Motor neuron (in vitro differentiated cells): Measurements from ENCODE around the gene CA12. TPM values are rescaled to one million over a fixed set of nuclear protein-coding genes. Genes with fewer than 3 reads are reported as not detected.
"Not testable (repeated sequence)": the region's sequence is repeated elsewhere in the genome, so short reads cannot be mapped to it uniquely, and the experiment has no call there.

Experiments used
- ATAC-seq, 8 experiments: fragments of 200-7000 bp; cut with Tn5 transposase; replicated peaks in 6 of 8; 2 replicates each; pipeline ENCODE4 v1.8.0; 2021; ENCODE audit warnings: mild to moderate bottlenecking in 8 of 8, moderate library complexity in 8 of 8
- H3K27ac ChIP-seq, 2 donors: fragments of 250-450 bp; sonication (Bioruptor Pico); 2 replicates each; pipeline ENCODE4 v1.9.0; 2021; ENCODE audit warnings: antibody characterized with exemption in 2 of 2, mild to moderate bottlenecking in 2 of 2, moderate library complexity in 1 of 2
- H3K4me1 ChIP-seq, 2 donors: fragments of 250-450 bp; sonication (Bioruptor Pico); replicated peaks in 1 of 2; 2 replicates each; pipeline ENCODE4 v1.6.1; 2021; ENCODE audit warnings: antibody characterized with exemption in 2 of 2, mild to moderate bottlenecking in 2 of 2, moderate library complexity in 1 of 2
- H3K4me3 ChIP-seq, 5 donors: fragments of 250-450 bp; sonication (Bioruptor Pico); 2 replicates each; pipeline ENCODE4 v1.9.0; 2021; ENCODE audit warnings: antibody characterized with exemption in 5 of 5, mild to moderate bottlenecking in 5 of 5, moderate library complexity in 4 of 5
- WGBS, 10 experiments: fragments of 450-650 bp; shearing (Covaris generic); methylation state at CpG; one replicate each; pipeline ENCODE4 v1.0.0; 2022; 5-methylcytosine and 5-hydroxymethylcytosine counted together
- in situ Hi-C, 9 experiments: fragments of 400-800 bp; cut with MboI; loops; one replicate each; pipeline ENCODE4 v1.15.0; 2021; ENCODE audit warnings: low sequenced_read_pairs in 9 of 9, low pct_unique_long_range_greater_than_20kb in 2 of 9; ENCODE audit not compliant: unreplicated experiment in 9 of 9
- total RNA-seq, 8 experiments: library from RNA; unstranded; fragments of 300-600 nt; gene quantifications; 2 replicates each; pipeline versions ENCODE4 v1.2.3 to v1.2.4, GENCODE V29; 2022

The CA12 gene
- 10 to 100 TPM in 1 of 8 experiments, 1 to 10 TPM in 5, under 1 TPM in 2; 0.13 to 40.3 (median 2.8) TPM for total RNA-seq

DNA sequence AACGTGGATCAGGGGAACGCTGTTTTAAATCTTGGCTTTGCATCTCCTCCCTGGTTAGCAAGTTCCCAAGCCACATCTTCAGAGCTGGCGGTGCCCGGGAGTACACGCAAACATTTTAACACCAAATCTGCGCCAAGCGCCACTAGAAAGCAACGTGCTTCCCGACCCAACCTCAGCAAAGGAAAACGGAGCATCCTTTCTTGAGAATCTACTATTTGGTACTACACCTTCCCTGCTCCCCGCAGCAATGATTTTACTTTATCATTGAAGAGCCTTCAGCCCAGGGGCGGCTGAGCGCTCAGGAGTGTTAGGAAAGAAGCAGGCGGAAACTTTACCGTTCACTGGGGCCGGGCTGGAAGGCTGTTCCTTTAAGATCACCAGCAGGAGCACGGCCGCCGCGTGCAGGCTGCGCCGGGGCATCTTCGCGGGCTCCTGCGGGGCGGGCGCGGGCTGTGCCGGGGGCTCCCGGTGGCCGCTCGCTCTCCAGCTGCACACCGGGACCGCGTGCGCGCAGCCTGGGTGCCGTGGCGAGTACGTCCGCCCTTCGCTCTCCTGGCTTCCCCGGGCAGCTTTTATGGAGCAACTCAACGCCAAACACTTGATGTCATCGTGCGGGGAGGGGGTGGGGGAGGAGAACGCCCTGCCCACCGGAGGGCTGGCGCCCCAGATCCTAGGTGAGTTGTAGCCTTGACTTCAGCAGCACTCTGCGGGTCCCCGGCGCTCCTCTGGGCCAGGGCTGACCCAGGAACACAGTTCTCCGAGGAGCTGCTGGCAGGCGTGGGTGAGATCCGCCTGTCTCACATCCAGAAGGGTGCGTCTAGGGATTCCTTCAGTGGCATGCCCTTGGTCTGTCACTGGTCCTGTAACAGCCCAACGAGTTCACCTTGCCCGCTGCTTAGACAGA, at the start of gene CA12:
TSS of gene CA12 (minus strand) at position 546 of the 904 bp plus-strand sequence. CDS start at position 420, 126 bp downstream.
- peak; percentile 70 to 89 (median 81) for ATAC-seq
- Histone ChIP-seq H3K27ac (no peak within 1 kb of the TSS), H3K4me3 (peak within 1 kb of the TSS; percentile 24 to 43 (median 39)), H3K4me1 (peaks cover 21 to 28% of the 10 kb centered on the region in 2 donors)
- in situ Hi-C loops = no loop called here
- 0 to 35% (median 13%) methylated on average over 1 to 13 of the region's 58 CpGs; no CpG with 5 or more reads in 3 of the 10 experiments for WGBS, 10 experiments

DNA sequence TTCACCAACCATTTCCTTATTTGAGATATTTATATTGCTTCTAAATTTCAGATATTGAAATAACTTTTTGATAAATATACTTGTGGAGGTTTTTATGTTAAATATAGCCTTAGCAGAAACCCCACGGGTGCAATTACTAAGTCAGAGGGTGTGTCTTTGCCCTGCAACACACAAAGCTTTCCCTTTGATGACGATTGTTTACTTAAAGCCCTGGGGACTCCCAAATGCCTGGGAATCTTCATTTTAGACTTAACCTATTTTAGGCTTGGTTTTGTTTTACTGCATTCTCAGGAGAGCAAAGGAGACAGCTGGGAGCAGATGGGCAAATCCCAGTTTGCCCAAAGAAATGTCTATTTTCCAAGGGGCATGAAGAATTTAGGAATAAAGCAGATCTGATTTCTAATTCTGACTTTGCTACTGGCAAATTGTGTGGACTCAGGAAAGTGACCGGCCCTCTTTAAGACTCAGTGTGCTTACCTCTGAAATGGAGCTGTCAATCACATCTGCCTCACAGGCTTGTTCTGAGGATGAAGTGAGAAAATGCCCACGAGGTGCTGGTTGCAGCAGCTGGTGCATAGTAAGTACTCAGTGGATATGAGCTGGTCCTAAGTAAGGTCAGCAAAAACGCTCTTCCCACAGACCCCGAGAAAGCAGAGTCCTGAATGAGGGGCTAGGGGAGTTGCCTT, 49.3 kb upstream of the CA12 start:
- Histone ChIP-seq H3K4me1 (peaks cover 0 to 7% of the 10 kb centered on the region in 2 donors), H3K4me3 (no peak overlapping the region), H3K27ac (no peak overlapping the region)
- 0 to 100% (median 59%) methylated on average over 1 to 5 of the region's 6 CpGs for WGBS, 10 experiments
- ATAC-seq = peak in 2 of 8 experiments; percentile 28 to 35
- in situ Hi-C loops = no loop called here

DNA sequence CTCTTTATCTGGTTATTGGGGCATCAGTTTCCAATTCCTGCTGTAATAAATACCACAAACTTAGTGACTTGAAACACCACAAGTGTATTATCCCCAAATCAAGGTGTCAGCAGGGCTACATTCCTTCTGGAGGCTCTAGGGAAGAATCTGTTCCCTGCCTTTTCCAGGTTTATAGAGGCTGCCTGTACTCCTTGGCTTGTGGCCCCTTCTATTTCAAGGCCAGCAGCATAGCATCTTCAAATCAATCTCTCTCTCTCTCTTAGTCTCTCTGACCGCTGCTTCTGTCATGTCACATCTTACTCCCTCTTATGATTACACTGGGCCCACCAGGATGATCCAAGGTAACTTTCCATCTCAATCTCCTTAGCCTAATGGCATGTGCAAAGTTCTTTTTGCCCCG, 44.9 kb upstream of the CA12 start:
- WGBS, 10 experiments = 10 to 100% (median 73%) methylated on average over 1 to 2 of the region's 2 CpGs; no CpG with 5 or more reads in 3 of the 10 experiments
- ATAC-seq = no peak
- Histone ChIP-seq H3K4me3 (no peak overlapping the region), H3K27ac (no peak overlapping the region), H3K4me1 (no peaks in the 10 kb centered on the region)
- in situ Hi-C loops = no loop called here

DNA sequence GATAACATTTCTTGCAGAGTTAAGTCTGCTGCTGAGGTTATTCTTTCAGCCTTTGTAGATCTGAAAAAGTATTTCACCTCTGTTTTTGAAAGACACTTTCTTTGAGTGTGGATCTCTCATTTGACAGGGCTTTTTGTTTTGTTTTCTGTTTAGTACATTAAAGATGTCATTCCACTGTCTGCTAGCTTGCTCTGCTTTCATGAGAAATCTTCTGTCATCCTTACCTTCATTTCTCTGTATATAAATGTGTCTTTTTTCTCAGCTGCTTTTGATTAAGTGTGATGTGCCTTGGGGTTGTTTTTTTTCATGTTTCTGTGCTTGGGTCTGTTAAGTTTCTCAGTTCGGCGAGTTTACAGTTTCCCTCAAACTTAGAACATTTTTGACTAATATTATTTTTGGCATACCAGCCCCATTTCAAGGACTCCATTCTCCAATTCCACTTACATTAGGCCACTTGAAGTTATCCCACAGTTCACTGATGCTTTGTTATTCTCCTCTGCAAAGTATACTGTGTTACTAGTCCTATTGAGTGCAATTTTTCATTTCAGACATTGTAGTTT, 43.9 kb upstream of the CA12 start:
- no peak overlapping the region for H3K4me3 ChIP-seq
- H3K27ac ChIP-seq = no peak overlapping the region
- 81 to 100% (median 94%) methylated on average over 1 to 2 of the region's 2 CpGs; no CpG with 5 or more reads in 3 of the 10 experiments for WGBS, 10 experiments
- no peaks in the 10 kb centered on the region for H3K4me1 ChIP-seq
- in situ Hi-C loops = no loop called here
- ATAC-seq = no peak

DNA sequence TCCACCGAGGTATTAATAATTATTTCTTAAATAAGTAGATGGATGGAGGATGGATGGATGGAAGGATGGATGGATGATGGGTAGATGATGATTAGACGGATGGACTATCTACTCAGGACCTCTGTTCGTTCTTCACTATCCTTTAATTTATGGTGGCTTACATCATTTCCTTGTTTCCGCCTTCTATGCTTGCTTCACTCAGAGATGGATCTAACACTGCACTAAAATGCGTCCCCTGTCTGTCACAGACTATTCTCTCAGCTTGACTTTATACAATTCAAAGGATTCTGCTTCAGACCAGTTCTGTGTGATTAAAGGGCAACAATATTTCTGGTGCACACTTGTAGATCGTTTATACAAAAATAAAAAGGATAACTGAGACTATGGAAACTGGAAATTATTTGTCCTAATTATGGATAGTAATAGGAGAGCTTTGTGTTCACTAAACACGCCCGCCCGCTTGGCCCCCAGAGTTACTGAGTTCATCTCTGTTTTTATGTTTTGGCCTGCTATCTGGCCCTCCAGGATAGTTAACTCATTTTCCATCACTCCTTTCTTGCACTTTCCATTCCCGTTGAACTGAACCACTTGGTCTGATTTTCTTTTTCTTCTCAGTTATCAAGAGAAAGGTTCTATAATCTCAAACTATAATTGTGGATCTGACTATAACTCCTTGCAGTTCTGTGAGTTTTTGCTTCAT, 41.4 kb upstream of the CA12 start:
- in situ Hi-C loops = loop anchor here in 1 of 9 experiments (25.0 kb wide), 1 partner anchor 261 kb away; the partner anchor contains the start of gene RPS27L
- 75 to 97% (median 84%) methylated on average over 3 to 9 of the region's 10 CpGs for WGBS, 10 experiments
- peak in 5 of 8 experiments; percentile 74 to 82 (median 77) for ATAC-seq
- Histone ChIP-seq H3K4me3 (no peak overlapping the region), H3K4me1 (no peaks in the 10 kb centered on the region), H3K27ac (no peak overlapping the region)

DNA sequence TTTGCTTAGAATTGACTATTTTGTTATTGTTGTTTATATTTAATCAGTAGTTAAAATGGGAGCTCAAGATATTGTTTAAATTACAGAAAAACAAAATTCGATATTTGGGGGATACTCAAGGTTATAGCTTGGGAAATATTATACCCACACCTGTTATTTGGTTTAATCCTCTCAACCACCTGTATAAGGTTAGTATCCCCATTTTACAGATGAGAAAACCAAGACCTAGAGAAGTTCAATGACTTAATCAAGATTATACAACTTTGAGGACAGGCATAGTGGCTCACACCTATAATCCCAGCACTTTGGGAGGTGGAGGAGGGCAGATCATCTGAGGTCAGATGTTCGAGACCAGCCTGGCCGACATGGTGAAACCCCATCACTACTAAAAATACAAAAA, 39.8 kb upstream of the CA12 start:
- Histone ChIP-seq H3K27ac (no peak overlapping the region), H3K4me3 (no peak overlapping the region), H3K4me1 (no peaks in the 10 kb centered on the region)
- no peak for ATAC-seq
- 0 to 86% (median 41%) methylated on average over 1 to 3 of the region's 3 CpGs; no CpG with 5 or more reads in 2 of the 10 experiments for WGBS, 10 experiments
- in situ Hi-C loops = loop anchor here in 1 of 9 experiments (25.0 kb wide), 1 partner anchor 259 kb away; the partner anchor contains the start of gene RPS27L

DNA sequence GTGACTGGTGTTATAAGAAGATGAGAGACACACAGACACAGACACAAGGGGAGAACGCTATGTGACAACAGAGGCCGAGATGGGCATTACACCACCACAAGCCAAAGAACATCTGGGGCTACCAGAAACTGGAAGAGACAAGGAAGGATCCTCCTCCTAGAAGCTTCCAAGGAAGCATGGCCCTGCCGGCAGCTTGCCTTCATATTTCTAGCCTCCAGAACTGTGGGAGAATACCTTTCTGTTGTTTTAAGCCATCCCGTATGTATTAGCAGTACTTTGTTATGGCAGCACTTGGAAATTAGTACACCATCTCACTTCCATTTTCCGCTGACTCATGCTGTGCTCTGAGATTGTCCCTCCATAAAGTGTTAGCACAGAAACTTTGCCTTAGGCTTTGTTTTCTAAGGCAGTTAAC, 38.7 kb upstream of the CA12 start:
- peak in 3 of 8 experiments; percentile 78 to 95 (median 92) for ATAC-seq
- 44 to 100% (median 73%) methylated on average over 1 to 5 of the region's 5 CpGs; no CpG with 5 or more reads in 4 of the 10 experiments for WGBS, 10 experiments
- H3K27ac ChIP-seq = no peak overlapping the region
- in situ Hi-C loops = loop anchor here in 1 of 9 experiments (25.0 kb wide), 1 partner anchor 258 kb away; the partner anchor contains the start of gene RPS27L
- H3K4me3 ChIP-seq = no peak overlapping the region
- H3K4me1 ChIP-seq = no peaks in the 10 kb centered on the region

DNA sequence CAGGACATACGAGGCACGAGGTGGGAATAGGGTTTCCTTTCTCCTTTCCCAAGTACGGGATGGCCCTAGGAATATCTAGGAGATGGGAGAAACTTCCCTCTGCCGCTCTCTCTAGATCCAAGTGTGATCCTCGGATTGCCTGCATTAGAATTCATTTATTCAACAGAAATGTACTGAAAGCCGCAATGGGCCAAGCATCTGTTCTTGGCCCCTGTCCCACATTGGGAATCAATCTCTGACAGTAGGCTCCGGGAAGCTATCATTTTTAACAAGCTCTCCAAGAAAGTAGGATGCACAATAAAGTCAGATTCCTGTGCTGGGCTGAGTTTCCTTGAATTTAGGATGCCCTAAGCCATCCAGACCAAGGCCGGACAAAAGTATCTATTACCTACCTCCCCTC, 37.2 kb upstream of the CA12 start:
- H3K4me1 ChIP-seq = no peaks in the 10 kb centered on the region
- ATAC-seq = no peak
- in situ Hi-C loops = loop anchor here in 1 of 9 experiments (25.0 kb wide), 1 partner anchor 257 kb away; the partner anchor contains the start of gene RPS27L
- H3K27ac ChIP-seq = no peak overlapping the region
- 70 to 100% (median 87%) methylated on average over 1 to 8 of the region's 8 CpGs; no CpG with 5 or more reads in 2 of the 10 experiments for WGBS, 10 experiments
- H3K4me3 ChIP-seq = no peak overlapping the region

DNA sequence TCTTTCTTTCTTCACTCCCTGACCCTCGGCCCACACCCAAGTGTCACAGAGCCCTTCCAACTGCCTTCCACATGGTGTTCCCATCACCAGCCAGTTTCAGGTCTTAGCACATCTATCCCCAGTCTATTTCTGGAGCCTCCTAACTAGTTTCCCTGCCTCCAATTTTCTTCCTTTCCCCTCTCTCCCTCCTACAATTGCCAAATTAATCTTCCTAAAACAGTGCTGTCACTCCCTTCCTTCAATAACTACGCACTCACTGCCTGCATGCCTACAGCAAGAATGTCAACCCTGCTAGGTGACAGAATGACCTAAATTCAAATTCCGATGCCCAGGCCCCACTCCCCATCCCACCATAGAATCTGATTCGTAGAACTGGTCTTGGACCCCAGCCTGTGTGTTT, 36.1 kb upstream of the CA12 start:
- ATAC-seq = no peak
- 57 to 100% (median 75%) methylated on average over 1 to 4 of the region's 4 CpGs; no CpG with 5 or more reads in 1 of the 10 experiments for WGBS, 10 experiments
- Histone ChIP-seq H3K27ac (no peak overlapping the region), H3K4me3 (no peak overlapping the region), H3K4me1 (peaks cover 0 to 4% of the 10 kb centered on the region in 2 donors)
- in situ Hi-C loops = loop anchor here in 1 of 9 experiments (25.0 kb wide), 1 partner anchor 255 kb away; the partner anchor contains the start of gene RPS27L

DNA sequence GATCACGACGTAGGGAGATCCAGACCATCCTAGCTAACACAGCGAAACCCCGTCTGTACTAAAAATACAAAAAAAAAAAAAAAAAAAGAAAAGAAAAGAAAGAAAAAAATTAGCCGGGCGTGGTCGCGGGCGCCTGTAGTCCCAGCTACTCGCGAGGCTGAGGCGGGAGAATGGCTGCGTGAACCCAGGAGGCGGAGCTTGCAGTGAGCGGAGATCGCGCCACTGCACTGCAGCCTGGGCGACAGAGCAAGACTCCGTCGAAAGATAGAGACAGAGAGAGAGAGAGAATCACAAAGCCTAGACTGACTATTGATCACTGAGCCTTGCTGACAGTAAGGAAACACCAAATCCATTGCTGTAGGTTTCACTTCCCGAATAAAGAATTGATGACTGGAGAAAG, 35.6 kb upstream of the CA12 start:
- not testable (repeated sequence) for ATAC-seq, H3K4me3 ChIP-seq, H3K4me1 ChIP-seq, H3K27ac ChIP-seq
- WGBS, 10 experiments = 83 to 97% (median 95%) methylated on average over 3 to 21 of the region's 21 CpGs; no CpG with 5 or more reads in 1 of the 10 experiments
- in situ Hi-C loops = loop anchor here in 1 of 9 experiments (25.0 kb wide), 1 partner anchor 255 kb away; the partner anchor contains the start of gene RPS27L

DNA sequence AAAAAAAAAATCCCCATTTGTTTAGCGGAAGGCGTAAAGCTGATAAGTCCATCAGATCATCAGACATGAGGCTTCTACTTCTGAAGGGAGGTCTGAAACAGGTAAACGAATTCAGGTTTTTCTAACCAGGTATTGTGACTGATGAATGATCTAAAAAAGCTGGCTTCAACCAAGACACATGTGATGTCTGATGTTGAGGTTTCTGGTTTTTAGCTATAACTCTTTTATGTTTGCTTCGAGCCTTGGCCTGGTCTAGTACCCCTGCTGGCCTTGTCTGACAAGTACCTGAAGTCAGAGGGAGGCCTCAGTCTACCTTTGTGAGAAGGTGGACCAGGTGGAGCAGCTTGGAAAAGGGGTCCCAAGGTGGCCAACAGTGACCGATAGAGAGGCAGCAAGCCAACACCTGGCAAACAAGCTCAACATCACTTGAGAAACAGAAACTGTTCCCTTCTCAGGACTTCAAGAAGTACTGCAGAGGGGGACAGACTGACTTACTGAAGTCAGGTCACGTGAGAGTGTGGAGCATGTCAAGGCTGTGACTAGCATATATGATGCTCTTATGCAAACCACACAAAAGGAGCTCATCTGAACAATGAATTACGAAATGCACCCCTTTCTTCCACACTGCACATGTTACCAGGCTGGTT, 33.0 kb upstream of the CA12 start:
- ATAC-seq = no peak
- WGBS, 10 experiments = 20 to 93% (median 85%) methylated on average over 1 to 5 of the region's 7 CpGs; no CpG with 5 or more reads in 2 of the 10 experiments
- H3K4me3 ChIP-seq = no peak overlapping the region
- no peak overlapping the region for H3K27ac ChIP-seq
- in situ Hi-C loops = loop anchor here in 1 of 9 experiments (25.0 kb wide), 1 partner anchor 252 kb away; the partner anchor contains the start of gene RPS27L
- H3K4me1 ChIP-seq = peaks cover 0 to 4% of the 10 kb centered on the region in 2 donors
